HCT116 (cell line): ENCODE data around the gene GOLM1. TPM values are rescaled to one million over a fixed set of nuclear protein-coding genes. Genes with fewer than 3 reads are reported as not detected.

ENCODE experiments used
- ATAC-seq: fragments of 200-7000 bp; cut with Tn5 transposase; 2 replicates; pipeline ENCODE4 v1.9.1; 2020; ENCODE audit warnings: mild to moderate bottlenecking, moderate library complexity
- BruUV-seq: library from RNA; stranded (reverse); fragments of 400-500 nt; replicated peaks from 2 replicates; lab custom pipeline; 2021; lab: Mats Ljungman, UMichigan
- CTCF ChIA-PET: fragments of 300-600 bp; sonication (Branson Sonifier 250); formaldehyde crosslinking; loops from one replicate; lab custom pipeline; 2021; ENCODE audit warnings: antibody characterized with exemption; lab: Charles Lee
- POLR2A ChIA-PET: fragments of 300-600, 350-600 bp; sonication (Branson Sonifier 250); formaldehyde crosslinking; loops from one replicate; lab custom pipeline; 2021; ENCODE audit warnings: antibody characterized with exemption; lab: Charles Lee
- RAD21 ChIA-PET, 2 experiments: fragments of 300-600 bp; sonication (Branson Sonifier 250); formaldehyde crosslinking; loops; one replicate each; lab custom pipeline; 2023; ENCODE audit warnings: low total read pairs in 2 of 2; ENCODE audit not compliant: uncharacterized antibody in 2 of 2, unreplicated experiment in 2 of 2, low non-redundant PET in 1 of 2; lab: Charles Lee
- DNase-seq: peaks from one replicate; pipeline ENCODE4 v3.0.0-alpha.2; 2010; ENCODE audit warnings: low read depth, low spot score
- H2AFZ ChIP-seq: fragments of 200-600 bp; shearing (Covaris generic), sonication (generic); 2 replicates; pipeline ENCODE4 v1.6.1; 2017; ENCODE audit warnings: low read depth, mixed run types, mixed read lengths, antibody characterized with exemption, low read length; ENCODE audit not compliant: poor library complexity, severe bottlenecking
- H3K27ac ChIP-seq: 2 replicates; pipeline ENCODE4 v1.5.1; 2012; ENCODE audit warnings: low read depth, low read length
- H3K27me3 ChIP-seq: fragments of 200-600 bp; sonication (generic); 2 replicates; pipeline ENCODE4 v1.6.1; 2016; ENCODE audit warnings: mixed run types, low read length, mixed read lengths; ENCODE audit not compliant: insufficient read depth
- H3K36me3 ChIP-seq, 2 experiments: fragments of 200-500 bp in 1 of 2; fragments of 200-600 bp in 1 of 2; sonication (Bioruptor generic) in 1 of 2; sonication (generic) in 1 of 2; 2 replicates each; pipeline versions ENCODE4 v1.5.1 to v1.6.1; 2014 to 2016; ENCODE audit warnings: low read length in 2 of 2, inconsistent platforms in 1 of 2, mixed read lengths in 1 of 2, mixed run types in 1 of 2; ENCODE audit not compliant: insufficient read depth in 2 of 2, control insufficient read depth in 1 of 2
- H3K4me1 ChIP-seq, 2 experiments: fragments of 200-600 bp in 1 of 2; sonication (generic) in 1 of 2; 2 replicates each; pipeline versions ENCODE4 v1.5.1 to v1.6.1; 2012 to 2017; ENCODE audit warnings: low read length in 2 of 2, inconsistent platforms in 1 of 2, mild to moderate bottlenecking in 1 of 2, mixed read lengths in 1 of 2, mixed run types in 1 of 2, moderate library complexity in 1 of 2; ENCODE audit not compliant: insufficient read depth in 2 of 2, control insufficient read depth in 1 of 2
- H3K4me2 ChIP-seq: fragments of 200-600 bp; sonication (generic); 2 replicates; pipeline ENCODE4 v1.6.1; 2017; ENCODE audit warnings: mixed run types, low read length, mixed read lengths
- H3K4me3 ChIP-seq, 2 experiments: fragments of 200-600 bp in 1 of 2; sonication (generic) in 1 of 2; replicated peaks in 1 of 2; 2 replicates each; pipeline ENCODE4 v1.5.1; 2011 to 2016; ENCODE audit warnings: low read length in 2 of 2, control low read depth in 1 of 2, low read depth in 1 of 2, mild to moderate bottlenecking in 1 of 2, mixed read lengths in 1 of 2, mixed run types in 1 of 2
- H3K79me2 ChIP-seq: fragments of 200-600 bp; sonication (generic); 2 replicates; pipeline ENCODE4 v1.6.1; 2017; ENCODE audit warnings: mild to moderate bottlenecking, mixed run types, low read length, moderate library complexity, mixed read lengths; ENCODE audit not compliant: insufficient read depth
- H3K9ac ChIP-seq: fragments of 200-600 bp; sonication (generic); 2 replicates; pipeline ENCODE4 v1.6.1; 2016; ENCODE audit warnings: low read length, mixed read lengths
- H3K9me2 ChIP-seq: fragments of 200-600 bp; sonication (generic), shearing (Covaris generic); 2 replicates; pipeline ENCODE4 v1.6.1; 2017; ENCODE audit warnings: mixed run types, mild to moderate bottlenecking, moderate library complexity; ENCODE audit not compliant: insufficient read depth
- H3K9me3 ChIP-seq, 2 experiments: fragments of 200-500 bp in 1 of 2; fragments of 200-600 bp in 1 of 2; sonication (Bioruptor generic) in 1 of 2; sonication (generic) in 1 of 2; 2 replicates each; pipeline ENCODE4 v1.6.1; 2014 to 2017; ENCODE audit warnings: low read length in 2 of 2, mixed read lengths in 2 of 2, inconsistent platforms in 1 of 2, low read depth in 1 of 2, mild to moderate bottlenecking in 1 of 2, mixed run types in 1 of 2, moderate library complexity in 1 of 2; ENCODE audit not compliant: control insufficient read depth in 1 of 2, insufficient read depth in 1 of 2
- H4K20me1 ChIP-seq: fragments of 200-600 bp; sonication (generic), shearing (Covaris generic); 2 replicates; pipeline ENCODE4 v1.6.1; 2017; ENCODE audit warnings: mixed run types, mild to moderate bottlenecking, moderate library complexity; ENCODE audit not compliant: insufficient read depth
- CEBPB ChIP-seq: IDR thresholded peaks from 2 replicates; pipeline ENCODE4 v1.6.1; 2012; ENCODE audit warnings: low read depth
- ELF1 ChIP-seq: IDR thresholded peaks from 2 replicates; pipeline ENCODE4 v1.6.1; 2012; ENCODE audit warnings: low read depth, borderline replicate concordance
- EZH2phosphoT487 ChIP-seq: fragments of 200-600 bp; IDR thresholded peaks from 2 replicates; pipeline ENCODE4 v1.6.1; 2018; ENCODE audit warnings: antibody characterized with exemption, borderline replicate concordance
- FOSL1 ChIP-seq: IDR thresholded peaks from 2 replicates; pipeline ENCODE4 v1.6.1; 2012; ENCODE audit warnings: low read depth
- RAD21 ChIP-seq: IDR thresholded peaks from 2 replicates; pipeline ENCODE4 v1.6.1; 2012; ENCODE audit warnings: low read depth, mild to moderate bottlenecking
- SRF ChIP-seq: IDR thresholded peaks from 2 replicates; pipeline ENCODE4 v1.6.1; 2012; ENCODE audit warnings: low read depth
- TCF7L2 ChIP-seq: IDR thresholded peaks from 2 replicates; pipeline ENCODE4 v1.7.0; 2011; ENCODE audit warnings: borderline replicate concordance, inconsistent platforms; ENCODE audit not compliant: insufficient read depth, insufficient read length; ENCODE audit errors: extremely low read depth
- ZNF274 ChIP-seq: fragments of 200-500 bp; sonication (Bioruptor generic); IDR thresholded peaks from 2 replicates; pipeline ENCODE4 v1.6.1; 2014; ENCODE audit warnings: mild to moderate bottlenecking, low read depth, low read length, inconsistent platforms
- intact Hi-C: fragments of 100-400 bp; cut with micrococcal nuclease; formaldehyde crosslinking; loops from 2 replicates; pipeline ENCODE4 v1.10.0; 2022
- total RNA-seq: library from RNA; stranded (reverse); gene quantifications from one replicate; pipeline ENCODE4 v1.2.1, GENCODE V29; 2021; ENCODE audit not compliant: unreplicated experiment

Gene GOLM1
- total RNA-seq, 1 experiment from 2014 or later = 69.8 TPM

- no peaks in the 10 kb centered on the region for H4K20me1 ChIP-seq
- H3K4me3 ChIP-seq = no peak overlapping the region
- no peak for TF ChIP-seq TCF7L2
- TF ChIP-seq, all 23 proteins: peak for 0
- Histone ChIP-seq H3K4me1 (peaks cover 17 to 42% of the 10 kb centered on the region in 2 experiments; a peak in 3 of 4 replicates), H3K27ac (peak overlapping the region; percentile 50), H2AFZ (no peak overlapping the region), H3K9me2 (no peaks in the 10 kb centered on the region), H3K9ac (peak overlapping the region; percentile 28; the same call in 1 of the 2 replicates), H3K27me3 (no peaks in the 10 kb centered on the region), H3K4me2 (peak overlapping the region; percentile 43), H3K79me2 (peaks cover 76% of the 10 kb centered on the region), H3K36me3 (no peaks in the 10 kb centered on the region), H3K9me3 (no peaks in the 10 kb centered on the region)
- POLR2A ChIA-PET = no interaction called here
- DNase-seq (peak; percentile 33), ATAC-seq (peak; percentile 85)
- RAD21 ChIA-PET = no interaction called here
- no TSS peak for BruUV-seq
- CTCF ChIA-PET = no interaction called here
- intact Hi-C loops = no loop called here
These were observed 5.4 kb downstream of the GOLM1 start for GRCh38 chr9:86093788-86094555.

GRCh38 chr9:86091477-86091876, 7.9 kb downstream of the GOLM1 start:
- CTCF ChIA-PET = no interaction called here

More at GRCh38 chr9:86091477-86091876, 7.9 kb downstream of the GOLM1 start:
- H3K36me3 ChIP-seq = no peaks in the 10 kb centered on the region
- BruUV-seq = no TSS peak
- H3K4me3 ChIP-seq = no peak overlapping the region
- no peaks in the 10 kb centered on the region for H3K27me3 ChIP-seq
- ChIA-PET RAD21 (no interaction called here), POLR2A (no interaction called here)
- no peaks in the 10 kb centered on the region for H4K20me1 ChIP-seq
- H3K27ac ChIP-seq = no peak overlapping the region
- no peaks in the 10 kb centered on the region for H3K9me3 ChIP-seq
- ATAC-seq (no peak), DNase-seq (no peak)
- peaks cover 14 to 29% of the 10 kb centered on the region in 2 experiments; a peak in 3 of 4 replicates for H3K4me1 ChIP-seq
- no peak for TF ChIP-seq ZNF274
- no peak for TF ChIP-seq CEBPB
- TF ChIP-seq RAD21 = no peak
- TF ChIP-seq EZH2phosphoT487 = no peak
- TF ChIP-seq SRF = no peak
- no peak for TF ChIP-seq ELF1
- no peak for TF ChIP-seq FOSL1
- intact Hi-C loops = no loop called here
- H3K9me2 ChIP-seq = no peaks in the 10 kb centered on the region
- H3K79me2 ChIP-seq = peaks cover 51% of the 10 kb centered on the region
- no peak overlapping the region for H3K4me2 ChIP-seq
- no peak overlapping the region for H3K9ac ChIP-seq
- H2AFZ ChIP-seq = no peak overlapping the region
